NB4 (cell line): ENCODE results near the gene TRIO.

Experiments
- DNase-seq: peaks from one replicate; pipeline ENCODE4 v3.0.0; 2010; ENCODE audit warnings: low read depth
- H3K4me3 ChIP-seq: one replicate; pipeline ENCODE4 v1.5.1; 2011; ENCODE audit warnings: mild to moderate bottlenecking, low read depth, low read length, moderate library complexity
- MYC ChIP-seq: IDR thresholded peaks from 2 replicates; pipeline ENCODE4 v1.6.1; 2011; ENCODE audit warnings: low read depth, low read length
- POLR2A ChIP-seq: IDR thresholded peaks from 2 replicates; pipeline ENCODE4 v1.6.1; 2011; ENCODE audit warnings: mild to moderate bottlenecking; ENCODE audit not compliant: insufficient read length; ENCODE audit errors: extremely low read depth
- TF ChIP-seq, protein P1 (sequence below): IDR thresholded peaks from 2 replicates; pipeline ENCODE4 v1.6.1; 2011; ENCODE audit warnings: low read depth, low read length
- TF ChIP-seq, protein P2 (sequence below): IDR thresholded peaks from one replicate; pipeline ENCODE4 v1.5.1; 2012; ENCODE audit warnings: low read depth, low read length

TRIO gene

DNA sequence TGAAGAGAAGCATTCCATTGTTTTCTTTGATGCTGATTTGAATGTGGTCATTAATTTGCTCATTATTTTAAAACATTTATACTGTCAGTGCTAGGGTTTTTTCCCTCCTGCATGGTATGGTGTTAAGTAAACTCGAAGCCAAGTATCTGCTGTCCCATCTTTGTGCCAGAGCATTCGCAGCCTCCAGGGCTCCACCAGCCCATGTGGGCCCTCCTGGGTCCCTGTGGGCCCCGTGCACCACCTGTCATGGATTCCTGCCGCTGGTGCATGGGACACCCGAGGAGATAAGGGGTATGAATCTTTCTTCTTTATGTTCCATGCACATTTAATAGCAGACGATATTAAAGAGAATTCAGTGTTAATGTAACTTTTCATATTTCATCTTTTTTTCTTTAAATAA, 95.1 kb downstream of the TRIO start:
- TF ChIP-seq, protein P1, sequence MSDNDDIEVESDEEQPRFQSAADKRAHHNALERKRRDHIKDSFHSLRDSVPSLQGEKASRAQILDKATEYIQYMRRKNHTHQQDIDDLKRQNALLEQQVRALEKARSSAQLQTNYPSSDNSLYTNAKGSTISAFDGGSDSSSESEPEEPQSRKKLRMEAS: no peak
- TF ChIP-seq POLR2A (no peak), MYC (no peak)
- TF ChIP-seq, protein P2, sequence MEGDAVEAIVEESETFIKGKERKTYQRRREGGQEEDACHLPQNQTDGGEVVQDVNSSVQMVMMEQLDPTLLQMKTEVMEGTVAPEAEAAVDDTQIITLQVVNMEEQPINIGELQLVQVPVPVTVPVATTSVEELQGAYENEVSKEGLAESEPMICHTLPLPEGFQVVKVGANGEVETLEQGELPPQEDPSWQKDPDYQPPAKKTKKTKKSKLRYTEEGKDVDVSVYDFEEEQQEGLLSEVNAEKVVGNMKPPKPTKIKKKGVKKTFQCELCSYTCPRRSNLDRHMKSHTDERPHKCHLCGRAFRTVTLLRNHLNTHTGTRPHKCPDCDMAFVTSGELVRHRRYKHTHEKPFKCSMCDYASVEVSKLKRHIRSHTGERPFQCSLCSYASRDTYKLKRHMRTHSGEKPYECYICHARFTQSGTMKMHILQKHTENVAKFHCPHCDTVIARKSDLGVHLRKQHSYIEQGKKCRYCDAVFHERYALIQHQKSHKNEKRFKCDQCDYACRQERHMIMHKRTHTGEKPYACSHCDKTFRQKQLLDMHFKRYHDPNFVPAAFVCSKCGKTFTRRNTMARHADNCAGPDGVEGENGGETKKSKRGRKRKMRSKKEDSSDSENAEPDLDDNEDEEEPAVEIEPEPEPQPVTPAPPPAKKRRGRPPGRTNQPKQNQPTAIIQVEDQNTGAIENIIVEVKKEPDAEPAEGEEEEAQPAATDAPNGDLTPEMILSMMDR: no peak
- no peak overlapping the region for H3K4me3 ChIP-seq
- no peak for DNase-seq

- H3K4me3 ChIP-seq: no peak overlapping the region
- no peak for DNase-seq
- TF ChIP-seq, protein P1: no peak
- no peak for TF ChIP-seq MYC
- TF ChIP-seq, protein P2: no peak
- TF ChIP-seq POLR2A: no peak
These were observed 96.3 kb downstream of the TRIO start for GRCh38 chr5:14239404-14239803.

DNA sequence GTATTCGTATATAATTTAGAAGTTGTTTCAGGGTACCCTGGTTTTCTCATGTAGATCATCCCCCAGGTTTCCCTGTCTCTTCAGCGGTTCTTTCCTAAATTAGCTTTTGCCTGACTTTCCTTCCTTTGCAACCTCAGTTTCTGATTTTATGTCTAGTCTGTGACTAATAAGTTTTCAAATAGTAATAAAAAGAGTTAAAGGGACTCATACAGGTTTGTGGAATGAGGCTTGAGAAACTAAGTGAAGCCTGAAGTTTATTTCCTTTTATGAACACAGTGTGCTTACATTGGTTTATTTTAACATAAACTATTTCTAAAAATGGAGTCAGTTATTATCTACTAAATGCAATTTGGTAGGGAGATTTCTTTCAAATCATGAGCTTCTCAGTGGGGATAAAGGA, 96.8 kb downstream of the TRIO start:
- TF ChIP-seq, protein P2: no peak
- no peak for TF ChIP-seq POLR2A
- DNase-seq: no peak
- H3K4me3 ChIP-seq: no peak overlapping the region

- H3K4me3 ChIP-seq: no peak overlapping the region
- TF ChIP-seq MYC: no peak
- TF ChIP-seq POLR2A: no peak
- TF ChIP-seq, protein P2: no peak
- TF ChIP-seq, protein P1: no peak
- DNase-seq: no peak
These were observed 97.2 kb downstream of the TRIO start for GRCh38 chr5:14240359-14240758.

DNA sequence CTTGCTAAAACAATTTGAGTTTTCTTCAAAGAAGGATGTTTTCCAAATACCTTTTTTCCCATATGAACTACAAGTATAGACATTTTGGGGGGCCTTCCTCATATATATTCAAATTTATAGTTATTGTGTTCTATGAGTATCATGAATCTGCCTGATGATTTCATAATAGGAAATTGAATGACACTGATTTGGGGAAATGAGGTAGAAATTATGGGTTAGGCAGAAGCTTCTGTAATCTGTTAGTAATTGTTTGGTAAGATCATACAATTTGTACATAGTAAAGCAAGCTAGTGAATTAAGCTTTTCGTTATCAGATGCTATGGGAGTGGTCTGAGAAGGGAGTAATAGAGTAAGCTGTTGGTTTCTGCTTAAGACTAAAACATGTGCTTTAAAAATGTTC, 98.0 kb downstream of the TRIO start:
- no peak overlapping the region for H3K4me3 ChIP-seq
- TF ChIP-seq MYC: no peak
- TF ChIP-seq, protein P2: no peak
- no peak for TF ChIP-seq POLR2A
- TF ChIP-seq, protein P1: no peak
- no peak for DNase-seq

DNA sequence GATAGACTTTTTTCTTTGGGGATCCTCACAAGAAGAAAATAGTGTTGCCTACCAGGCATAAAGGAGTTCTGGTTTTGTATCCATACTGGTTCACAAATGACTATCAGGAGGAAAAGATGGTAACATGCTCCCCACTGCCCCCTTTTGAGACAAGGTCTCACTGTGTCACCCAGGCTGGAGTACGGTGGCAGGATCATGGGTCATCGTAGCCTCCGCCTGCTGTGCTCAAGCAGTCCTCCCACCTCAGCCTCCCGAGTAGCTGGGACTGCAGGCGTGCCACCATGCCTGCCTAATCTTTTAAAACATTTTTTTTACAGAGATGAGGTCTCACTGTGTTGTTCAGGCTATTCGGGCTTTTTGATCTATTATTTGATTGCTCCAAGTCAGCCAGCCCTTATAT, 99.3 kb downstream of the TRIO start:
- no peak overlapping the region for H3K4me3 ChIP-seq
- no peak for DNase-seq
- TF ChIP-seq, protein P1: no peak
- TF ChIP-seq POLR2A (no peak), MYC (no peak)
- TF ChIP-seq, protein P2: no peak
